Testis (tissue), 3 donors: ENCODE measurements around the gene TRABD2B. TPM values are rescaled to one million over a fixed set of nuclear protein-coding genes. Genes with fewer than 3 reads are reported as not detected.

Source experiments
- DNase-seq: peaks from one replicate; pipeline ENCODE4 v3.0.0-alpha.2; 2019
- H3K27ac ChIP-seq, 2 donors: fragments of 200-600 bp; sonication (generic); one replicate each; pipeline ENCODE4 v1.5.1; 2019
- H3K27me3 ChIP-seq: fragments of 200-600 bp; sonication (generic); one replicate; pipeline ENCODE4 v1.5.1; 2019
- H3K36me3 ChIP-seq: fragments of 200-600 bp; sonication (generic); one replicate; pipeline ENCODE4 v1.5.1; 2017; ENCODE audit warnings: low read depth; ENCODE audit errors: missing control alignments
- H3K4me1 ChIP-seq: fragments of 200-600 bp; sonication (generic); one replicate; pipeline ENCODE4 v1.5.1; 2019
- H3K4me3 ChIP-seq, 2 donors: fragments of 200-600 bp; sonication (generic); one replicate each; pipeline ENCODE4 v1.5.1; 2017 to 2019
- H3K9me3 ChIP-seq: fragments of 200-600 bp; sonication (generic); one replicate; pipeline ENCODE4 v1.5.1; 2017
- CTCF ChIP-seq, 3 experiments: fragments of 450-650 bp in 2 of 3; fragments of 200-600 bp in 1 of 3; sonication (generic) in 1 of 3; IDR thresholded peaks; one replicate each; pipeline ENCODE4 v1.5.1; 2016 to 2019; ENCODE audit warnings: antibody characterized with exemption in 3 of 3, mild to moderate bottlenecking in 2 of 3, moderate library complexity in 1 of 3
- POLR2A ChIP-seq: fragments of 450-650 bp; IDR thresholded peaks from one replicate; pipeline ENCODE4 v1.6.1; 2017; ENCODE audit warnings: antibody characterized with exemption, mild to moderate bottlenecking, moderate library complexity
- WGBS, 2 donors: methylation state at CpG; one replicate each; pipeline ENCODE4 v1.1.5; 2018; 5-methylcytosine and 5-hydroxymethylcytosine counted together
- intact Hi-C: fragments of 100-400 bp; cut with DNase I; formaldehyde crosslinking; loops from one replicate; pipeline ENCODE4 v1.15.1; 2023; ENCODE audit warnings: low total_unique reads
- polyA plus RNA-seq: library from polyadenylated mRNA; stranded (reverse); fragments of 350-450 nt; fragmentation: Illumina TruSeq; extraction: RNeasy Lipid Tissue Mini Kit (QIAGEN cat#74804); gene quantifications from one replicate; pipeline ENCODE4 v1.2.3, GENCODE V29; 2014; ENCODE audit warnings: low read depth, low replicate concordance; ENCODE audit not compliant: insufficient read depth
- total RNA-seq, 2 donors: library from RNA; depleted of rRNA; stranded (reverse); fragments of >200 nt; gene quantifications; one replicate each; pipeline ENCODE4 v1.2.3, GENCODE V29; 2016

Gene TRABD2B
- total and polyA plus RNA-seq, 3 donors from 2014 or later, result 1.9 to 2.7 (median 2.0) TPM

GRCh38 chr1:47759251-47759935 is 237.8 kb downstream of the TRABD2B start:
- 92 to 95% methylated on average over 12 of the region's 12 CpGs for WGBS, 2 donors
- intact Hi-C loops, result no loop called here
- TF ChIP-seq POLR2A (no peak), CTCF (IDR thresholded peaks at IDR 0.05) (no peak)

DNA sequence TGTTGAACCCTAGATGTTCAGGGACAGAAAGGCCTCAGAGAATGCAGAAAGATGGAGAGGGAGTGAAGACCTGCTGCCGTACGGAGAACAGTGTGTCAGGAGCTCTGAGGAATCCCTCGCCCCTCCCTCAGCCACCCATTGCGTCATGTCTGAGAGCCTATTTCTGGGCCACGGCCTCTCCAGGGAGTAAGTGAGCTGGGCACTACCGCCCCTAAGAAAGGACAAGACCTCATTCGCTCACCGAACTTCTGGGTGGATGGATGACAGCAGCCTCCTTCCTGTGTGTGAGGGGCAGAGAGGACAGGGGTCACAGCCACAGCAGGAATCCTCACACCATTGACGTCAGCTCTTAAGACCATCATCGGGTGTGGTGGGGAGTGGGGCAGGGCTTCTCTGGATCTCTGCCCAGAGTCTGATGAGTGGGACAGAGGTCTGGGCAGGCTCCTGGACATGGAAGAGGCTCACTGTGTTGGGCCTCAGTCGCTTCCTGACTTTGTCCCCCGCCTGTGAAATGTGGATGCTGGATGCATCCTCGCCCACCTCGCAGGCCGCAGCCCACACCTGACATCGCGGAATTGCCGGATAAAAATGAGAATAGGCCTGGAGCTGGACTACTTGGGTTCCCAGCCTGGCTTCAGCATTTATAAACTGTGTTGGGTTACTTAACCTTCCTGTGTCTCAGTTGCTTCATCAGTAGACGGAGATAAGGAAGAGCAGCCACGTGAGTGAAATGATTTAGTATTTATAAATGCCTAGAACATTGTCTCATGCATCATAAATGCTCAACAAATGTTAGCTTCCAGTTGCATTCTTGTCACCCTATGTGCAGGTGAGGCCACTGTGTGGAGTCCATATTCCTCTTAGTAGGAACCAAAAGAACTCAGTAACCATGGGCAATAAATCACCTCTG is 238.6 kb downstream of the TRABD2B start:
- TF ChIP-seq CTCF (IDR thresholded peaks at IDR 0.05) (no peak), POLR2A (no peak)
- Histone ChIP-seq H3K9me3 (no peaks in the 10 kb centered on the region), H3K36me3 (no peaks in the 10 kb centered on the region), H3K27me3 (no peaks in the 10 kb centered on the region), H3K4me1 (peaks cover 11% of the 10 kb centered on the region), H3K4me3 (no peak overlapping the region), H3K27ac (peak overlapping the region in 1 of 2 donors; percentile 19)
- WGBS, 2 donors, result 72 to 77% methylated on average over 18 to 20 of the region's 20 CpGs
- DNase-seq, result no peak
- intact Hi-C loops, result no loop called here

More at GRCh38 chr1:47759251-47759935, 237.8 kb downstream of the TRABD2B start:
- H3K9me3 ChIP-seq, result no peaks in the 10 kb centered on the region
- no peaks in the 10 kb centered on the region for H3K36me3 ChIP-seq
- no peak overlapping the region for H3K27ac ChIP-seq
- H3K4me1 ChIP-seq, result peaks cover 11% of the 10 kb centered on the region
- no peak for DNase-seq
- H3K27me3 ChIP-seq, result no peaks in the 10 kb centered on the region
- H3K4me3 ChIP-seq, result no peak overlapping the region

DNA sequence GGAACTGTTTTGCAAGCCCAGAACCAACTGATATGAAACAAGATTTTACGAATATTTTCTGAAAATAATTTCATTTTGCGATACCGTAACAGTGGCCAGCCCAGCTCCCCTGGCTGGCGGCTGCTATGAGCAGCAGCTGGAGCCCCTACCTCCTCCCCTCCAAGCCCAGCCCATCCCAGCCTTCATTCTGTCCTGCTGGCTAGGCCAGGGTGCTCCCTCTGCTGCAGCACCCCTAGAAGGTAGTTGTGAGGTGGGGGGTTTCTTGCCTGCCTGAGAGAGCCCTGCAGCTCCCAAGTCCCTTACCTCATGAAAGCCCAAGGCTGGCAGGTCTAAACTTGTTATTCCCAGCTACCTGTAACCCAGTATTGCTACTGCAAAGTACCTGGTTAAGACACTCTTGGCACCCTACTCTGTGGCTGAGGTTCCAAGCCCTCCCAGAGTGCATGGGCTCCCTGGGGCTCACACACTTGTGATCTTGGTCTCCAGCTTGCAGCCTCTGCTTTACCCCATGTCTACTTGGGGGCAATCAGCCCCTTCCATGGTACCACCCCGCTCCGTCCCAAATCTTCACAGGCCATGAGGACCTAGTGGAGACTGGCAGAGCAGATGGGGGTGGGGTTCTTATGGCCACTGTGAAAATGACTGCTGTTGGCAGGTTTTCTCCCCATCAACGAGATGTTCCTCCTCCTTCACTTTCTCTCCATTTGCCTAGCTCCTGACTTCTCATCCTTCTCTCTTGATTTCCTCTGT is 239.8 kb downstream of the TRABD2B start:
- Histone ChIP-seq H3K36me3 (no peaks in the 10 kb centered on the region), H3K4me3 (no peak overlapping the region), H3K9me3 (no peaks in the 10 kb centered on the region), H3K27me3 (no peaks in the 10 kb centered on the region), H3K27ac (no peak overlapping the region), H3K4me1 (peaks cover 11% of the 10 kb centered on the region)
- intact Hi-C loops, result no loop called here
- no peak for DNase-seq
- TF ChIP-seq POLR2A, result no peak
- no peak for TF ChIP-seq CTCF (IDR thresholded peaks at IDR 0.05)
- WGBS, 2 donors, result 81 to 87% methylated on average over 7 of the region's 7 CpGs

GRCh38 chr1:47756411-47756810 is 240.8 kb downstream of the TRABD2B start:
- no peak for TF ChIP-seq CTCF (IDR thresholded peaks at IDR 0.05)
- no peak for TF ChIP-seq POLR2A
- Histone ChIP-seq H3K4me3 (no peak overlapping the region), H3K9me3 (no peaks in the 10 kb centered on the region), H3K36me3 (no peaks in the 10 kb centered on the region), H3K27me3 (no peaks in the 10 kb centered on the region), H3K4me1 (peaks cover 11% of the 10 kb centered on the region), H3K27ac (no peak overlapping the region)
- DNase-seq, result no peak
- intact Hi-C loops, result no loop called here
- 82 to 94% methylated on average over 8 of the region's 8 CpGs for WGBS, 2 donors
